ENCODE measurements around the gene ARL15.

Gene ARL15

DNA sequence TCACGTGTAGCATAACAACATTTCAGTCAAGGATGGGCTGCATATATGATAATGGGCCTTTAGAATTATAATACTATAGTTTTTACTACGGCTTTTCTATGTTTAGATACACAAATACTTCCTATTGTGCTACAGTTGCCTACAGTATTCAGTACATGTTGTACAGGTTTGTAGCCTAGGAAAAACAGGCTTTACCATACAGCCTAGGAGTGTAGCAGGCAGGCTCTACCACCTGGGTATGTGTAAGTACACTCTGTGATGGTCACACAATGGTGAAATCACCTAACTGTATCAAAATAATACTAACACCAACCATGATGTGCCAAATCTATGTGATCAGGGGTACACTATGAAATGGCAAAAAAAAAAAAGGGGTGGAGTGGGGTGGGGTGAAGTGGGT lies 372.9 kb downstream of the ARL15 start:
- H3K27me3 ChIP-seq (ENCODE audit: control insufficient read depth in 2 of 2, insufficient read depth in 2 of 2, low read length in 2 of 2), result no peaks in the 10 kb centered on the region
- H3K36me3 ChIP-seq (ENCODE audit: control insufficient read depth in 2 of 2, insufficient read depth in 2 of 2, low read length in 2 of 2), result no peaks in the 10 kb centered on the region
- no peak overlapping the region for H3K9ac ChIP-seq (ENCODE audit: low read depth in 1 of 2, low read length in 2 of 2)
- no peak overlapping the region for H3K4me3 ChIP-seq (ENCODE audit: low read length in 2 of 2)
- no peak overlapping the region for H3K27ac ChIP-seq (ENCODE audit: low read depth in 2 of 2, low read length in 2 of 2)
- no peaks in the 10 kb centered on the region for H3K9me3 ChIP-seq (ENCODE audit: control insufficient read depth in 2 of 2, low read length in 2 of 2)
- H3K4me1 ChIP-seq (ENCODE audit: control insufficient read depth in 2 of 2, insufficient read depth in 2 of 2, low read length in 2 of 2), result no peaks in the 10 kb centered on the region

DNA sequence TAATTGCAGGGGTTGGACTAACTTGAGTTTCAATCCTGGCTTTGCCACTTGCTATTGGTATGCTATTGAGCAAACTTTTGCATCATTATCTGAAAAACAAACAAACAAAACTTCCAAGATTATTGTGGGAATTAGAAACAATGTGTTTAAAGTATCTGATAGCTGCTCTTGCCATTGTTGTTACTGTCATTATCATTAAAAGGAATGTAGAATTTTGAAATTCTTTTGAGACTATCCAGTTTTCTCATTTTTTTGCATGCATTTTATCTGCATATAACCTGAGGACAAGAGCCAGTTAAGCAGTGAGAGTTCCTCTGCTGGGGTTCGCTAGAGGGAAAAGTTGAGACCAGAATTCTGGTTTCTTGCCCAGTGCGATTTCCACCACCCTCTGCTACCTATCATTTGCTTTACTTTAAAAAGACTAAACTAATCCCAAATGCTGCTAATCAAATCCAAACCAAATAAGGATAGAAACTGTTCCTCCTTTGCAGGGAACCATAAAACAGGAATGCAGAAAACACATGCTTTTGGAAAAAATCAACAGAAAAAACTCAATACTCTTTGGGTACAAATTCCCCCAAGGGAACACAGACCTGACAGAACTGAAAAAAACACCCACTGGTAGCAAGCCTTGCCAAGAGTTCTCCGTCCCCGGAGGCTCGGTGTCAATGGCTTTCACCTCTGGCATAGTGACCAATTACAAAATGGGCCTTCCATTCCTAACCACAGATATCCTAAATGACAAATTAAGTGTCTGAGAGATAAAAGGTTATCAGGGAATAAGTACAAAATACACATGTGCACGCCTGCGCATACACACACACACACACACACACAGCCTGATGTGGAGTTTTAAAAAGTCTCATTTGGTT lies 373.7 kb downstream of the ARL15 start:
- H3K4me1 ChIP-seq (ENCODE audit: control insufficient read depth in 2 of 2, insufficient read depth in 2 of 2, low read length in 2 of 2), result no peaks in the 10 kb centered on the region
- H3K36me3 ChIP-seq (ENCODE audit: control insufficient read depth in 2 of 2, insufficient read depth in 2 of 2, low read length in 2 of 2), result no peaks in the 10 kb centered on the region
- no peak overlapping the region for H3K27ac ChIP-seq (ENCODE audit: low read depth in 2 of 2, low read length in 2 of 2)
- H3K9me3 ChIP-seq (ENCODE audit: control insufficient read depth in 2 of 2, low read length in 2 of 2), result no peaks in the 10 kb centered on the region
- no peaks in the 10 kb centered on the region for H3K27me3 ChIP-seq (ENCODE audit: control insufficient read depth in 2 of 2, insufficient read depth in 2 of 2, low read length in 2 of 2)
- H3K9ac ChIP-seq (ENCODE audit: low read depth in 1 of 2, low read length in 2 of 2), result no peak overlapping the region
- H3K4me3 ChIP-seq (ENCODE audit: low read length in 2 of 2), result no peak overlapping the region

DNA sequence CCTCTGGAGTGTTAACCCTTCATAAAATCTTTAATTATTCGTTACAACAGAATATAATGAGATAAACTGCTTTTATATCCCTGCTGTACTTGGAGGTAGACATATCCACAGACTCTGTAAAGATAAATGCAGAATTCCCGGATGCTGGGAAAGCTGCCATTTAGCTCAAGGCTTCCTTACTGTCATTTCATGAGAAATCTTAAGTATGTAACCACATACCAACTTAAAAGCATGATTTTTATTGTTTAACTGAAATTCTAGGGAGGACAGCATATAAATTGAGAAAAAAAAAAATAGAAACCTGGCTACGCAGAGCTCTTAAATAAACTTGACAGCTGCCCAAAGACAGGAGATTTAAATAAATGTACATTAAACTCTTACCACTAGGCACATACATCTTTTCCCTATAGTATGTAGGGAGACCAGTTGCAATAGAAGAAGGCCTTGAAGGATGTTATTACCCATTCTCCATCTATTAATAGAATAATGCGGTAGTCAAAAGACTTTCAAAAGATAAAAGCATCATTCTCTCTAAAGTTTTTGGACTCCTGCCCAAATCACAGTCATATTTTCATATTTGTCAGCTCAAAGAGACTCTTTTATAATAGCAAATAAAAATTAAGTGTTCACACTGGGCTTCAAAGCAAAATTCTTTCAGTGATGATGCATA lies 376.1 kb downstream of the ARL15 start:
- Histone ChIP-seq H3K4me1 (ENCODE audit: control insufficient read depth in 2 of 2, insufficient read depth in 2 of 2, low read length in 2 of 2) (no peaks in the 10 kb centered on the region), H3K27me3 (ENCODE audit: control insufficient read depth in 2 of 2, insufficient read depth in 2 of 2, low read length in 2 of 2) (no peaks in the 10 kb centered on the region), H3K9me3 (ENCODE audit: control insufficient read depth in 2 of 2, low read length in 2 of 2) (no peaks in the 10 kb centered on the region), H3K36me3 (ENCODE audit: control insufficient read depth in 2 of 2, insufficient read depth in 2 of 2, low read length in 2 of 2) (no peaks in the 10 kb centered on the region), H3K4me3 (ENCODE audit: low read length in 2 of 2) (no peak overlapping the region), H3K27ac (ENCODE audit: low read depth in 2 of 2, low read length in 2 of 2) (no peak overlapping the region), H3K9ac (ENCODE audit: low read depth in 1 of 2, low read length in 2 of 2) (no peak overlapping the region)

DNA sequence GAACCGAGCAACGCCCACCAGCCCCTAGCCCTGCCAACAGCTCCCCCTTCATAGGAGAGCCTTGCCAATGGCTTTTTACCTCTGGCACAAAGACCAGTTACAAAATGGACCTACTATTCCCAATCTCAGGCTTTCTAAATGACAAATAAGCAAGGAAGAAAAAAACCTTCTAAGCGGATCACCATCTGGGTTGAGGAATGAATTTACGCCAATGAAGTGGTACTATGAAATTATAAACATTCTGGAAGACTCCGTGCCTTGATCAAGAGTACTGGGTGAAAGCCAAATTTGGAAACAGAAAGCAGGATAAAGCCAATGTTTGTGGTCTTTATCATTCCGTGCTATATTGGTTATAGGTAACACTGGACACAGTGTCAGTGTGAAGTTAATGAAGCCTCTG lies 378.0 kb downstream of the ARL15 start:
- no peak overlapping the region for H3K27ac ChIP-seq (ENCODE audit: low read depth in 2 of 2, low read length in 2 of 2)

DNA sequence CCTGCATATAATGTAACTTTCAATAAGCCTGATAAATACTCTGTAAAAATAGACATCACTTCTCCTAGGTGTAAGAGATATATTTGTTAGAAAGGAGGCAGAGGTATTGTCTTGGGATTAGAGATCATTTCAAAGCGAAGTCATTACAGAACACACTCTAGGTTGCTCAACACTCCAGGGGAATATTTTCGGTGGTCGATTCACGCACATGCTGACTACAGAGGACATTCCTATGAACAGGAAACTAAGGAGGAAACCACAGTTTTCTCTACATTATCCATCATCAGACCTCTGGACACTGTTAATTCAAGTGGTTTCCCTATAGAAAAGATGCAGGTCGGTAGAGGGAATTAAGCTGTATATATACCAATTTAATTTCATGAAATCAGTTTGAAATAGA lies 379.9 kb downstream of the ARL15 start:
- Histone ChIP-seq H3K9me3 (ENCODE audit: control insufficient read depth in 2 of 2, low read length in 2 of 2) (no peaks in the 10 kb centered on the region), H3K9ac (ENCODE audit: low read depth in 1 of 2, low read length in 2 of 2) (no peak overlapping the region), H3K27me3 (ENCODE audit: control insufficient read depth in 2 of 2, insufficient read depth in 2 of 2, low read length in 2 of 2) (no peaks in the 10 kb centered on the region)

More for the DNA sequence above, 378.0 kb downstream of the ARL15 start:
- Histone ChIP-seq H3K4me1 (ENCODE audit: control insufficient read depth in 2 of 2, insufficient read depth in 2 of 2, low read length in 2 of 2) (no peaks in the 10 kb centered on the region), H3K9me3 (ENCODE audit: control insufficient read depth in 2 of 2, low read length in 2 of 2) (no peaks in the 10 kb centered on the region), H3K4me3 (ENCODE audit: low read length in 2 of 2) (no peak overlapping the region), H3K36me3 (ENCODE audit: control insufficient read depth in 2 of 2, insufficient read depth in 2 of 2, low read length in 2 of 2) (no peaks in the 10 kb centered on the region), H3K27me3 (ENCODE audit: control insufficient read depth in 2 of 2, insufficient read depth in 2 of 2, low read length in 2 of 2) (no peaks in the 10 kb centered on the region), H3K9ac (ENCODE audit: low read depth in 1 of 2, low read length in 2 of 2) (no peak overlapping the region)

DNA sequence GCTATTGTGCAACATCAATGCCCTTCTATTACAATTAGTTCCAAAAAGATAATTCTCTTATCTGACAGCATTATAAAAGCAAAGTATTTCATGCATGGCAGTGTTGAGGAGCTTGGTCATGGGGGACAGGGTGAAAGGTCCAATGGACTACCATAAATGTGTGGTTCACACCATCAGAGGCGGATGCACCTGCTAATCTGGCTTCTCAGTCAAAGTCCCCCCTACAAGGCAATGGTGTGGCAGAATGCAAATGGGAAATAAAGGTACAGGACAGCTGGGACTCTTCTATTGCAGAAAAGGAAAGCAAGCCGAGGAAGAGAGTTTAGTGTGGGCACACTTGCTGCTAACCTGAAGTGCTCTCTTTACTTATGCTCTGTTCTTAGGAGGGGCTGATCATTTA lies 380.8 kb downstream of the ARL15 start:
- Histone ChIP-seq H3K9ac (ENCODE audit: low read depth in 1 of 2, low read length in 2 of 2) (no peak overlapping the region), H3K9me3 (ENCODE audit: control insufficient read depth in 2 of 2, low read length in 2 of 2) (no peaks in the 10 kb centered on the region), H3K4me3 (ENCODE audit: low read length in 2 of 2) (no peak overlapping the region), H3K36me3 (ENCODE audit: control insufficient read depth in 2 of 2, insufficient read depth in 2 of 2, low read length in 2 of 2) (no peaks in the 10 kb centered on the region), H3K27ac (ENCODE audit: low read depth in 2 of 2, low read length in 2 of 2) (no peak overlapping the region), H3K27me3 (ENCODE audit: control insufficient read depth in 2 of 2, insufficient read depth in 2 of 2, low read length in 2 of 2) (no peaks in the 10 kb centered on the region), H3K4me1 (ENCODE audit: control insufficient read depth in 2 of 2, insufficient read depth in 2 of 2, low read length in 2 of 2) (no peaks in the 10 kb centered on the region)

More for the DNA sequence above, 379.9 kb downstream of the ARL15 start:
- H3K27ac ChIP-seq (ENCODE audit: low read depth in 2 of 2, low read length in 2 of 2), result no peak overlapping the region
- H3K4me1 ChIP-seq (ENCODE audit: control insufficient read depth in 2 of 2, insufficient read depth in 2 of 2, low read length in 2 of 2), result no peaks in the 10 kb centered on the region
- H3K36me3 ChIP-seq (ENCODE audit: control insufficient read depth in 2 of 2, insufficient read depth in 2 of 2, low read length in 2 of 2), result no peaks in the 10 kb centered on the region
- H3K4me3 ChIP-seq (ENCODE audit: low read length in 2 of 2), result no peak overlapping the region

DNA sequence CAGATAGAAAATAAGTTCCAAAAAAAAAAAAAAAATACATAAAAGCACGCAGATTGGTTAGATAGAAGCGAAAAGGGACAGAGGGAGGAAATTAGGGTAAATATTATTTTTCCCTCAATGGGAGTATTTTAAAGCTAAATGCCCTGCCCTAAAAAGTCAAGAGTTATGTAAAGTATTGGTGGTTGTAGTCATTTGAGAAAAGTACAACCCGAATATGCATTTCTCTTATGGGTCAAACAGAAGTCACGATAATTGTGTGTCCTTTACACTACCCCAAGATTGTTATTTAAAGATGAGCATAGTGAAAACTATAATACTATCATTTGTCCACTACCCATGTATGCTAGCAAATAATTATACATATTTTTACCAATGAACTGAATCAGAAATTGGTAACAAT lies 381.2 kb downstream of the ARL15 start:
- Histone ChIP-seq H3K9ac (ENCODE audit: low read depth in 1 of 2, low read length in 2 of 2) (no peak overlapping the region), H3K27me3 (ENCODE audit: control insufficient read depth in 2 of 2, insufficient read depth in 2 of 2, low read length in 2 of 2) (no peaks in the 10 kb centered on the region)

DNA sequence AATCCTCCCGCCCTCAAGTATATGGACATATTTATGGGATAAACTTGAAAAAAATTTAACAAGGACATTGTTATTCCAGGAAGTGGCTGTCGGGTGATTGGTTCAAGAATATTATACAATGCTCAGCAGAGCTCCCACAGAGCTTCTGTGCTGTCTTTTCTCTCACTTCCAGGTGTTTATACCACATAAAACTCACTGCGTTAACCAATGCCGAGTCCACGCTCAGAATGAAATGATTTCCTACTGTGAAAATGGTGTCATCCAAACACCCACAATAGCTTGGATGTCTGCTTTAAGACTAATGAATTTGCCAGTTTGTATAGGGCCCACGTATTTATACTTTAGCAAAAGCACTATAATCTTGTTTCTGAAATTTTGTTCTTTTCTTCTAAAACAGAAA lies 381.7 kb downstream of the ARL15 start:
- Histone ChIP-seq H3K4me1 (ENCODE audit: control insufficient read depth in 2 of 2, insufficient read depth in 2 of 2, low read length in 2 of 2) (no peaks in the 10 kb centered on the region), H3K36me3 (ENCODE audit: control insufficient read depth in 2 of 2, insufficient read depth in 2 of 2, low read length in 2 of 2) (no peaks in the 10 kb centered on the region), H3K27ac (ENCODE audit: low read depth in 2 of 2, low read length in 2 of 2) (no peak overlapping the region), H3K9me3 (ENCODE audit: control insufficient read depth in 2 of 2, low read length in 2 of 2) (no peaks in the 10 kb centered on the region), H3K4me3 (ENCODE audit: low read length in 2 of 2) (no peak overlapping the region), H3K9ac (ENCODE audit: low read depth in 1 of 2, low read length in 2 of 2) (no peak overlapping the region), H3K27me3 (ENCODE audit: control insufficient read depth in 2 of 2, insufficient read depth in 2 of 2, low read length in 2 of 2) (no peaks in the 10 kb centered on the region)

More for the DNA sequence above, 381.2 kb downstream of the ARL15 start:
- Histone ChIP-seq H3K9me3 (ENCODE audit: control insufficient read depth in 2 of 2, low read length in 2 of 2) (no peaks in the 10 kb centered on the region), H3K36me3 (ENCODE audit: control insufficient read depth in 2 of 2, insufficient read depth in 2 of 2, low read length in 2 of 2) (no peaks in the 10 kb centered on the region), H3K4me3 (ENCODE audit: low read length in 2 of 2) (no peak overlapping the region), H3K4me1 (ENCODE audit: control insufficient read depth in 2 of 2, insufficient read depth in 2 of 2, low read length in 2 of 2) (no peaks in the 10 kb centered on the region), H3K27ac (ENCODE audit: low read depth in 2 of 2, low read length in 2 of 2) (no peak overlapping the region)

DNA sequence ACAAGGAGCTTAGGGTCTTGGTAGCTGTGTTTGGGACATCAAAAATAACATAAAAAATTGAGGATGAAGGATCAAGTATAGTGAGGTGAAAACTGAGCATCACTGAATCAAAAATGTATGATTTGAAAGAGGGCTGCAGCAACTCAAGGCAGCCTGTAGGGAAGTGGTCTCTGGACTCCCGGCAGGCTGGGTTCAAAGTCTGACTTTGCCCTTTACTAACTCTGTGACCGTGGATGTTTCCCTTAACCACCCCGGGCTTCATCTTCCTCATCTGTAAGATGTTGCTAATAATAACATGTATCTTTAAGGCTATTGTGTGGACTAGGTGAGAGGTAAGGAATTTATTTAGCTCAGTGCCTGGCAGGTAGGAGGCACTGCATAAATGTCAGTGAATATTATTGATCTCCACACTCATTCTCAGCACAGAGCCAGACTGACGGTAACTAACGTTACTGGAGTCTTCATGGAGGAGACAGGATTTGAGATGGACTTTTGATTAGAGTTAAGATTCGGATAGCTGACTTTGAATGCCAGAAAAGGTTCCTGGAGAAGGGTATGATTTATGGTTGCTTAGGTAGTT lies 382.6 kb downstream of the ARL15 start:
- H3K4me3 ChIP-seq (ENCODE audit: low read length in 2 of 2), result no peak overlapping the region
- no peaks in the 10 kb centered on the region for H3K9me3 ChIP-seq (ENCODE audit: control insufficient read depth in 2 of 2, low read length in 2 of 2)
- no peak overlapping the region for H3K9ac ChIP-seq (ENCODE audit: low read depth in 1 of 2, low read length in 2 of 2)
- H3K36me3 ChIP-seq (ENCODE audit: control insufficient read depth in 2 of 2, insufficient read depth in 2 of 2, low read length in 2 of 2), result no peaks in the 10 kb centered on the region
- no peaks in the 10 kb centered on the region for H3K27me3 ChIP-seq (ENCODE audit: control insufficient read depth in 2 of 2, insufficient read depth in 2 of 2, low read length in 2 of 2)
- no peaks in the 10 kb centered on the region for H3K4me1 ChIP-seq (ENCODE audit: control insufficient read depth in 2 of 2, insufficient read depth in 2 of 2, low read length in 2 of 2)
- H3K27ac ChIP-seq (ENCODE audit: low read depth in 2 of 2, low read length in 2 of 2), result no peak overlapping the region

DNA sequence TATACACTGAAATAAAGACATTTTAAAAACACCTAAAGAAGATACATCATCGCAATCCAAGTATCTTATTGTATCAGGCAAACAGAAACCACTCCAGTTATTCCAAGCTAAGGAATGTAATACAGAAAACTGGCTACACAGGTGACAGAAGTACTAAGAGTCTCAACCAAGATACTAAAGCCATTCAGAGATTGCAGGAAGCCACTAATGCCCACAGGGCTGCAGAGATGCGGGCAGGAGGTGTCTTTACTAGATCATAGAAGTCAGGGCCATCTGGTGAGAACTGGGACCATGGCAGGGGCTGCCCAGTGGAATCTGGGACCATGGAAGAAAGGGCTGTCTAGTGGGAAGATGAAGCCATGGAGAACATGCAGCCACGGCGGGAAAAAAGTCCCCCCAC lies 384.3 kb downstream of the ARL15 start:
- Histone ChIP-seq H3K4me1 (ENCODE audit: control insufficient read depth in 2 of 2, insufficient read depth in 2 of 2, low read length in 2 of 2) (no peaks in the 10 kb centered on the region), H3K9ac (ENCODE audit: low read depth in 1 of 2, low read length in 2 of 2) (no peak overlapping the region), H3K27ac (ENCODE audit: low read depth in 2 of 2, low read length in 2 of 2) (no peak overlapping the region), H3K4me3 (ENCODE audit: low read length in 2 of 2) (no peak overlapping the region), H3K9me3 (ENCODE audit: control insufficient read depth in 2 of 2, low read length in 2 of 2) (no peaks in the 10 kb centered on the region), H3K27me3 (ENCODE audit: control insufficient read depth in 2 of 2, insufficient read depth in 2 of 2, low read length in 2 of 2) (no peaks in the 10 kb centered on the region), H3K36me3 (ENCODE audit: control insufficient read depth in 2 of 2, insufficient read depth in 2 of 2, low read length in 2 of 2) (no peaks in the 10 kb centered on the region)
